GM21367 (cell line): ENCODE data around the gene DESI2.
"Not testable (repeated sequence)": the region's sequence is repeated elsewhere in the genome, so short reads cannot be mapped to it uniquely, and the experiment has no call there.

Experiments
- ATAC-seq: cut with Tn5 transposase; IDR thresholded peaks from one replicate; pipeline ENCODE4 v1.9.1; 2021; ENCODE audit not compliant: unreplicated experiment

DESI2 gene

DNA sequence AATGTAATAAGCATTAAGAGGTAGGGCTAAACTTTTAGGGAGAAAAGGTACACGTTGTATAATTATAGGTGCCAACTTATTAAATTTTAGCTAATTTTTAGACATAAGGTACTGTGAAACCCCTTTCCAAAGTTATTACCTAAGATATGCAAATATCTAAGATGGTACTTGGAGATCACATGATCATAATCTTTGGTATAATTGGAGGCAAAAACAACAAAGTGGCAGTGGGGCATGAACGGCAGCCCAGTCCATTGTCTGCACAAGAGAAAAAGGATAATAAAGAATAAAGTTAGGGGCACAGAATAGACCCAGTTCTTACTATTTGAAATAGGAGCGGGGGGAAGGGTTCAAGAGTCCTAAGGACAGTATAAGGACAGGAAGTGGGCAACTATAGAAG lies 51.2 kb downstream of the DESI2 start:
- ATAC-seq = no peak

GRCh38 chr1:244705261-244706234 lies 52.6 kb downstream of the DESI2 start:
- no peak for ATAC-seq

DNA sequence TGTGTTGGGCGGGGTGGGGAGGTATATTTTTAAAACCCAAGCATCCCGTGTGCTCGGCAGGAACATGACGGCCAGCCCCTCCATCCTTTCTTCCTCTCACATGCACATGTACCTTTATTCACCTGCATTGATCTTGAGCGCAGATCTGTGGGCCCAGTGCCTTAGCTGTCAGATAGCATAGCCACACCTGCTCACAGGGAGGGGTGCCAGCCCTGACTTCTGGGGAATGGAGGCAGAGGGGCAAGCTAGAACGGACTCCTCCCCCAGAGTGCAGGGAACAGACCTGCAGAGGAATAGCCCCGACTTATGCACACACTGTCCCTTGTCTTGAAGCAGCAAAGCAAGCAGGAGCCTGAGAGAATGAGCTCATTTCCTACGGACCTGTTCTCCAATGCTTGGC lies 56.1 kb downstream of the DESI2 start:
- ATAC-seq = no peak

DNA sequence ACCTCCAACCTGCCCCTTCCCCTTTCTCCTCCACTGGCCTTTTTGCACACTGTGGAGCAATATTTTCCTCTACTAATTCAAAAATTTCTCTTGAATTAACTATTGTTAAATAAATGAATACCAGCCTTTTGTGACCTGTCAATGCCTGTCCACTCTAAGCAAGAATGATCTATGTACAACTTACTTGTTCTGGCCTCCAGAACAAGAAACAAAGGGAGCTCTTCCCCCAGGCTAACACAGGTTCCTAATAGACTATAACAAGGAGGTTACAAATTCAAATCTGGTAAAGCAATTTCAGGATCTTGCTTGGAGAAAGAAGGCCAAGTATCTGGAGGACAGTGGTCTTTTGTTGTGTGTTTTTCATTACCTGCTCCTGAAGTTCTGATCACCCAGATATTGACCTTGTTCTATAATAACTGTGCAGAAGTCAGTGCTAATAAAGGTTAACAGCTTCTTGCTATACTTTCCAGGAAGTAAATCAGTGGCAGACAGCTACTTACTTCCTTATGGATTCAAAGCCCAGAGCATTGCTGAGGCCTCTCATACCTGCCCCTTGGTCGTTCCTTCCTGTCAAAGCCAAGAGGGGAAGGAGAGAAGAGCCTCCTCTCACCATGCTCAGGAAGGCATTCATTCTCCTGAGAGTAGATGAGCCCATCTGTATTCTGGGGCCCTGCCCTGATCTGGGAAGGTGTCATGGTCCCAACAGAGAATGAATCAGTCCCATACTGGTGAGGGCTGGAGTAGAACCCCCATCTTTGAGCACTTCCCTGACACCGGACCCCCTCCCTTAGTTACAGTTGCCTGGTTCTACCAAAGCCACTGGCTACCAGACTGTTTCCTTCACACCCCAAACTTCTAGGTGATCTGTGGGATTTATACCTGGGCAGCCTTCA lies 56.8 kb downstream of the DESI2 start:
- no peak for ATAC-seq

DNA sequence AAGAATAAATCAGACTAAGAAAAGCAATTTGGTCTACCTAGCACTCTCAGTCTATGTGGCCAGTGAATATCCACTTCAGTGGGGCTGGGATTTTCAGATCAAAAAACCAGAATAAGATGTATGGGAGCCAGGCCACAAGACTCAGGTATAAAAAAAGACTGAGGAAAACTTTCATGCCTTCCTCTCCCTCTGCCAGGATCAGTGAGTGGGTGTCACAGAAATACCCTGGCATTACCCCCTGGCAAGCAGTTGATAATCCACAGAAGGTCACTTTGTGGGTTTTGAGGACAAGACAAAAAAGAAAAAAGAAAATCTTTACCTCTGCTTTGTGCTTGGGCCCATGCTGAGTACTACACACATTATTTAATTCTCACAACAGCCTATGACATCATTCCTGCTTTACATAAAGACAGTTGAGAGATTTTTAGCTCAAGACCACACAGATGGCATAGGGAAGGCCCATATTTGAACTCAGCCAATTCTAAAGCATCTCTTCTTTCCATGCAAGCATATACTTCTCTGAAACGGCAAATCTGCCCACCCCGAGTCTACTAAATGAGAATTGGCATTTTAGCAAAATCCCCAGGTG lies 57.6 kb downstream of the DESI2 start:
- no peak for ATAC-seq

- no peak for ATAC-seq
Observed at GRCh38 chr1:244712669-244713068, 59.7 kb downstream of the DESI2 start.

DNA sequence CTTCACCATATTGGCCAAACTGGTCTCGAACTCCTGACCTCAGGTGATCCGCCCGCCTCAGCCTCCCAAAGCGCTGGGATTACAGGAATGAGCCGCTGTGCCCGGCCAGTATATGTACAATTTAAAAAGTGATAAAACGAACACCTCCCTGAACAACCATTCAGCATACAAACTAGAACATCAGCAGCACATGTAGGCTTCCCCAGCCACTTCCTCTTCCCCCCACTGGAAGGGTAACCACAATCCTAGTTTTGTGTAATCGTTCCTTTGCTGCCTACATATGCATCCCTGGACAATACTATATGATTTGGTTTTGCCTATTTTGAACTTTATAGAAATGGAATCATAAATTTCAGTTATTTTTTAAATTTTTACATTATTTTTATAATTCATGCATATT lies 60.4 kb downstream of the DESI2 start:
- no peak for ATAC-seq

DNA sequence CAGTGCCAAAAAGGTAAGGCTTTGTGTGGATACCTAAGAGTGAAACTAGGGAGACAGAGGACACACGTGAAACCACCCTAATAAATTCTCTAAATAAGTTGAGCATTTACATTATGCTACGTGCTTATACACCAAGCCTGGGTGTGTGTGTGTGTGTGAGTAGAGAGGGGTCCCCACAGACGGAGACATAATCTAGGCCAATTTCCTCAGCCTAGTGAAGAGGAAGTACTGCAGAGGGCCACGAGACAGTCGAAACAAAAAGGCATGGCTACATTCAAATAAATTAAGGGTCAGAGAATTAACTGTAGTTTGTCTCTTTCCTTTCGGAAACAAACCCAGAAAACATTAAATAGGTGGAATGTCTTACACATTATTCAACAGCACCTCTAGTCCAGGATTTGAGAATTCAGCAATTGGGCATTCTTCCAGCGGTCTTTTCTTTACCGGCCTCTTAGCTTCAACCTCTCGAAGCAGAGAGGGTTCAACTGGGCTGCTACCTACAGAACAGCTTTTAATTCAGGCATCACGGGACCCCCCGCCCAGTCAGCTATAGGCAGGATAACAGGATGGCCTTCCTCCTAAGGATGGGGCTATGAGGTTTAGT lies 75.0 kb downstream of the DESI2 start:
- ATAC-seq = no peak

- ATAC-seq = no peak
Observed at GRCh38 chr1:244730153-244730933, 77.4 kb downstream of the DESI2 start.

GRCh38 chr1:244730934-244731434 lies 78.1 kb downstream of the DESI2 start:
- no peak for ATAC-seq

- no peak for ATAC-seq
Observed at GRCh38 chr1:244731651-244732050, 78.7 kb downstream of the DESI2 start.

GRCh38 chr1:244732851-244733450 lies 80.0 kb downstream of the DESI2 start:
- ATAC-seq = no peak

DNA sequence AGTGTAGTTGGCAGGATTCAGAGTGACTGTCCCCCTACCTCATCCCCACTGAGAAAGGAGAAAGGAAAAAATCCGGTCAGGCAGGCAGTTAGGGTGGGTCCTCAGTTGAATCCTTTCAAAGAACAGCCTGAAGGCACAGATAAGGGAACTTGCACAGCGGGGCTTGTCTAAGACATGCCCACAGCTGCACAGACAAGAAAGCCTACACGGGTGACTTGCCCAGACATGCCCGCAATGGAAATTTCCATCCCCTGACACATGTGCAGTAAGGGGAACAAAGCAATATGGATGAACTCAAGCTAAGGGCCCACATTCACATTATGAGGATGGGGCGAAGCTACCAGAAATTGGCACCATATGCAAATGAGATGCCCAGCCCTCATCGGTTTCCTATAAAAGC lies 82.5 kb downstream of the DESI2 start:
- ATAC-seq = no peak

GRCh38 chr1:244735876-244736561 lies 83.1 kb downstream of the DESI2 start:
- no peak for ATAC-seq

DNA sequence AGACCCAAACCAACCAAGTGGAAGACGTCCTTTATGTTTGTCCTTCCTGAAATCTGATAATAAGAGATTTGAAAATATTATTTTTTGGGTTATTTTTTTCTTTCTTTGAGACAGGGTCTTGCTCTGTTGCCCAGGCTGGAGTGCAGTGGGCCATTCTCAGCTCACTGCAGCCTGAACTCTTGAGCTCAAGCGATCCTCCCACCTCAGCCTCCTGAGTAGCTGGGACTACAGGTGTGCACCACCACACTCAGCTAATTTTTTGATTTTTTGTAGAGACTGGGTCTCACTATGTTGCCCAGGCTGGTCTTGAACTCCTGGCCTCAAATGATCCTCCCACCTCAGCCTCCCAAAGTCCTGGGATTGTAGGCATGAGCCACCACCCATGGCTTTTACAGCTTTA lies 86.2 kb downstream of the DESI2 start:
- ATAC-seq = not testable (repeated sequence)

DNA sequence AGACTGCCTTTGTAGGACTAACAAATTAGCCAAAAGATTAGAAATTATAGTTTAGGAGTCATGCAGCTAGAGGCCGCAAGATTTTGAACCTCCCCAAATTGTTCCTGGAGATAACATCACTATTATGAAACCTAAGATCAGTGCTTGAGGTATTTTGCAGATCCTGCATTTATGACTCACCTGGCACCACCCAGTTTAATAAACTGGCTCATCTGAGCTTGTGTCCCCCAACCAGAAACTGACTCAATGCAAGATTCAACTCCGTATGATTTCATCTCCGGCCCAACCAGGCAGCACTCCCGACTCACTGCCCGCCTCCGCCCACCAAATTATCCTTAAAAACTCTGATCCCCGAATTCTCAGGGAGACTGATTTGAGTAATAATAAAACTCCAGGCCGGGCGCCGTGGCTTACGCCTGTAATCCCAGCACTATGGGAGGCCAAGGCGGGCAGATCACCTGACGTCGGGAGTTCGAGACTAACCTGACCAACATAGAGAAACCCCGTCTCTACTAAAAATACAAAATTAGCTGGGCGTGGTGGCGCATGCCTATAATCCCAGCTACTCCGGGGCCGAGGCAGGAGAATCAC lies 87.2 kb downstream of the DESI2 start:
- ATAC-seq = not testable (repeated sequence)

DNA sequence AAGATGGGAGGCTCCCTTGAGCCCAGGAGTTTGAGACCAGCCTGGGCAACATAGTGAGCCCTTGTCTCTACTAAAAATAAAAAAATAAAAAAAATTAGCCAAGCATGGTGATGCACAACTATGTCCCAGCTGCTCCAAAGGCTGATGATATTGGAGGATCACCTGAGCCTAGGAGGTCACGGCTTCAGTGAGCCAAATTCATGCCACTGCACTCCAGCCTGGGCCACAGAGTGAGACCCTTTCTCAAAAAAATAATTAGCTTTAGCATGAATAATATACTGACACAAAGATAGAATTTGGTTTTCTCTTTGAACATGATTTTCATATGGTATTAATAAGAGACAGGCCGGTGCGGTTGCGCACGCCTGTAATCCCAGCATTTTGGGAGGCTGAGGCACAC lies 88.8 kb downstream of the DESI2 start:
- no peak for ATAC-seq

DNA sequence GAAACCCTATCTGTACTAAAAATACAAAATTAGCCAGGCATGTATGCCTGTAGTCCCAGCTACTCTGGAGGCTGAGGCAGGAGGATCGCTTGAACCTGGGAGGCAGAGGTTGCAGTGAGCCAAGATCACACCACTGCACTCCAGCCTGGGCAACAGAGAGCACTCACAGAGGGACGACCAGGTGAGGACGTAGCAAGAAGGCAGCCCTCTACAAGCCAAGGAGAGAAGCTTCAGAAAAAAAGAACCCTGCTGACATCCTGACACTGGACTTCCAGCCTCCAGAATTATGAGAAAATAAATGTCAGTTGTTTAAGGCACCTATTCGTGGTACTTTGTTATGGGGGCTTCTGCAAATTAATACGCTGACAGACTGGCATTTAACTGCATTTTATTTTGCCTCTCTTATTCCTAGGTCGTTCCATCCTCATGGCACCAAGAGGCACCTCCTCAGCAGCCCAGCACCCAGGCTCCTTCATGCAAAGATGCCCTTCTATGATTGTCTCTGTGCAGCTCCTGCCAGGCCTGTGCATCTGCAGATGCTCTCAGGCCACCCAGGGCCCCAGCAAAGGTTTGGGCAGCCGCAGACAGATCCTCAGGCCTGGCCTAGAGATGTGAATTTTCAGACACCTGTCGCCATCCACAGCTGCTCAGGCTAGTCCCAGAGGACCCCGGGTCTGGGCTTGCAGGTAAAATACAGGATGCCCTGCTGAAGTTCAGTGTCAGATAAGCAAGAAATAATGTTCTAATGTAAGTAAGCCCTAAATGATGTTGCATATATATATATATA lies 96.5 kb downstream of the DESI2 start:
- no peak for ATAC-seq
